Esophagus squamous epithelium (tissue), 5 donors: ENCODE measurements around the gene KRT12. TPM values are rescaled to one million over a fixed set of nuclear protein-coding genes. Genes with fewer than 3 reads are reported as not detected.
"Not testable (repeated sequence)": the region's sequence is repeated elsewhere in the genome, so short reads cannot be mapped to it uniquely, and the experiment has no call there.

Experiments
- DNase-seq: peaks from one replicate; lab custom pipeline; 2025; lab: John Stamatoyannopoulos, UW
- H3K27ac ChIP-seq, 4 donors: fragments of 200-600 bp; sonication (generic); one replicate each; pipeline ENCODE4 v1.5.1; 2016 to 2019; ENCODE audit warnings: mild to moderate bottlenecking in 1 of 4
- H3K27me3 ChIP-seq, 4 donors: fragments of 200-600 bp; sonication (generic); 1 replicate in 3 of 4; 2 replicates in 1 of 4; pipeline versions ENCODE4 v1.5.1 to v1.6.0; 2017 to 2021; ENCODE audit warnings: antibody characterized with exemption in 1 of 4
- H3K36me3 ChIP-seq, 3 donors: fragments of 200-600 bp; sonication (generic); one replicate each; pipeline ENCODE4 v1.5.1; 2016 to 2019
- H3K4me1 ChIP-seq, 3 donors: fragments of 200-600 bp; sonication (generic); one replicate each; pipeline ENCODE4 v1.5.1; 2017 to 2019
- H3K4me3 ChIP-seq, 4 donors: fragments of 200-600 bp; sonication (generic); 1 replicate in 3 of 4; 2 replicates in 1 of 4; pipeline ENCODE4 v1.5.1; 2016 to 2019; ENCODE audit warnings: mild to moderate bottlenecking in 2 of 4, moderate library complexity in 1 of 4
- H3K9me3 ChIP-seq, 3 donors: fragments of 200-600 bp; sonication (generic); one replicate each; pipeline ENCODE4 v1.5.1; 2016 to 2019
- CTCF ChIP-seq, 6 experiments: fragments of 450-650 bp in 4 of 6; fragments of 200-600 bp in 2 of 6; sonication (generic) in 2 of 6; IDR thresholded peaks; one replicate each; pipeline ENCODE4 v1.5.1; 2016 to 2019; ENCODE audit warnings: antibody characterized with exemption in 6 of 6, mild to moderate bottlenecking in 4 of 6, moderate library complexity in 4 of 6
- POLR2A ChIP-seq, 4 donors: fragments of 450-650 bp; IDR thresholded peaks; one replicate each; pipeline ENCODE4 v1.6.1; 2017; ENCODE audit warnings: antibody characterized with exemption in 4 of 4, mild to moderate bottlenecking in 4 of 4, moderate library complexity in 3 of 4
- WGBS, 2 donors: methylation state at CpG; one replicate each; pipeline ENCODE4 v1.1.5; 2018; 5-methylcytosine and 5-hydroxymethylcytosine counted together
- intact Hi-C: fragments of 100-400 bp; cut with DNase I; formaldehyde crosslinking; loops from one replicate; pipeline ENCODE4 v1.15.0; 2022
- total RNA-seq, 4 donors: library from RNA; depleted of rRNA; stranded (reverse); fragments of >200 nt; gene quantifications; one replicate each; pipeline ENCODE4 v1.1.0, GENCODE V29; 2016
- donor health status: DM: yes; HTN: yes; CAD: no.

The KRT12 gene
- total RNA-seq, 4 donors from 2014 or later = not detected

- Histone ChIP-seq H3K9me3 (no peaks in the 10 kb centered on the region), H3K36me3 (no peaks in the 10 kb centered on the region), H3K4me1 (no peaks in the 10 kb centered on the region), H3K27ac (no peak overlapping the region), H3K27me3 (peaks cover 0 to 14% (median 0%) of the 10 kb centered on the region in 4 donors), H3K4me3 (no peak overlapping the region)
- DNase-seq = no peak
- TF ChIP-seq POLR2A (IDR thresholded peaks at IDR 0.05) (no peak), CTCF (IDR thresholded peaks at IDR 0.05) (no peak)
- intact Hi-C loops = no loop called here
- WGBS, 2 donors = 86 to 88% methylated on average over 14 of the region's 14 CpGs
Observed at GRCh38 chr17:40864661-40865390, 2.2 kb downstream of the KRT12 start.

- TF ChIP-seq CTCF (IDR thresholded peaks at IDR 0.05) = no peak
- TF ChIP-seq POLR2A (IDR thresholded peaks at IDR 0.05) = no peak
- H3K4me1 ChIP-seq = no peaks in the 10 kb centered on the region
- 71 to 85% methylated on average over 20 to 36 of the region's 39 CpGs for WGBS, 2 donors
- H3K9me3 ChIP-seq = no peaks in the 10 kb centered on the region
- no peak overlapping the region for H3K4me3 ChIP-seq
- H3K36me3 ChIP-seq = no peaks in the 10 kb centered on the region
- no peak for DNase-seq
- intact Hi-C loops = no loop called here
- no peak overlapping the region for H3K27ac ChIP-seq
- peaks cover 0 to 13% (median 0%) of the 10 kb centered on the region in 4 donors for H3K27me3 ChIP-seq
Observed at GRCh38 chr17:40862985-40863733, 3.9 kb downstream of the KRT12 start.

GRCh38 chr17:40859536-40859935 is 7.5 kb downstream of the KRT12 start:
- DNase-seq = no peak
- 56 to 85% methylated on average over 2 of the region's 2 CpGs for WGBS, 2 donors
- H3K4me3 ChIP-seq = no peak overlapping the region
- H3K36me3 ChIP-seq = no peaks in the 10 kb centered on the region
- no peak overlapping the region for H3K27ac ChIP-seq
- peaks cover 0 to 17% (median 5%) of the 10 kb centered on the region in 3 donors for H3K4me1 ChIP-seq
- TF ChIP-seq POLR2A (IDR thresholded peaks at IDR 0.05) = no peak
- no peak for TF ChIP-seq CTCF (IDR thresholded peaks at IDR 0.05)
- no peaks in the 10 kb centered on the region for H3K9me3 ChIP-seq
- intact Hi-C loops = no loop called here
- peaks cover 0 to 8% (median 0%) of the 10 kb centered on the region in 4 donors for H3K27me3 ChIP-seq

- 92 to 93% methylated on average over 2 of the region's 2 CpGs for WGBS, 2 donors
- H3K36me3 ChIP-seq, H3K4me3 ChIP-seq, intact Hi-C loops, H3K27me3 ChIP-seq, H3K27ac ChIP-seq, DNase-seq, H3K9me3 ChIP-seq: not testable (repeated sequence)
- peaks cover 0 to 26% (median 7%) of the 10 kb centered on the region in 3 donors for H3K4me1 ChIP-seq
Observed at GRCh38 chr17:40858667-40859066, 8.4 kb downstream of the KRT12 start.

GRCh38 chr17:40857535-40857934 is 9.5 kb downstream of the KRT12 start:
- intact Hi-C loops = no loop called here
- Histone ChIP-seq H3K27ac (no peak overlapping the region), H3K36me3 (no peaks in the 10 kb centered on the region), H3K27me3 (no peaks in the 10 kb centered on the region), H3K4me1 (peaks cover 0 to 28% (median 7%) of the 10 kb centered on the region in 3 donors), H3K4me3 (no peak overlapping the region), H3K9me3 (no peaks in the 10 kb centered on the region)
- 60 to 64% methylated on average over 5 of the region's 5 CpGs for WGBS, 2 donors
- DNase-seq = no peak
- TF ChIP-seq POLR2A (IDR thresholded peaks at IDR 0.05) (no peak), CTCF (IDR thresholded peaks at IDR 0.05) (no peak)
